K562 (cell line): ENCODE data around the gene ANXA9. TPM values are rescaled to one million over a fixed set of nuclear protein-coding genes. Genes with fewer than 3 reads are reported as not detected.

Experiments used
- C11orf30 ChIP-seq: fragments of 450-650 bp; IDR thresholded peaks from 2 replicates; pipeline ENCODE4 v1.6.1; 2016; ENCODE audit warnings: low read depth, mild to moderate bottlenecking
- CBX3 ChIP-seq, 2 experiments: IDR thresholded peaks; 1 replicate in 1 of 2; 2 replicates in 1 of 2; pipeline ENCODE4 v1.6.1; 2012; ENCODE audit warnings: inconsistent platforms in 2 of 2, low read length in 2 of 2, borderline replicate concordance in 1 of 2, control low read depth in 1 of 2
- ETV6 ChIP-seq, 3 experiments: fragments of 150-350 bp in 1 of 3; sonication (generic) in 1 of 3; formaldehyde crosslinking in 1 of 3; IDR thresholded peaks; 2 replicates each; pipeline versions ENCODE4 v1.6.1 to v1.8.0; 2014 to 2022; ENCODE audit warnings: borderline replicate concordance in 2 of 3, low read depth in 2 of 3, antibody characterized with exemption in 1 of 3, low read length in 1 of 3, mild to moderate bottlenecking in 1 of 3, missing genetic modification reagents in 1 of 3
- HINFP ChIP-seq: fragments of 450-650 bp; conservative IDR thresholded peaks from 2 replicates; pipeline ENCODE4 v1.6.1; 2016; ENCODE audit warnings: missing genetic modification characterization, low read depth, mild to moderate bottlenecking, control low read depth, missing compliant biosample characterization
- ID3 ChIP-seq, 2 experiments: fragments of 250-450 bp in 1 of 2; fragments of 450-650 bp in 1 of 2; sonication (Bioruptor Pico) in 1 of 2; IDR thresholded peaks; 2 replicates each; pipeline versions ENCODE4 v1.6.1 to v1.8.0; 2016 to 2021; ENCODE audit warnings: mild to moderate bottlenecking in 2 of 2, moderate library complexity in 2 of 2, missing compliant biosample characterization in 1 of 2, missing genetic modification characterization in 1 of 2
- ILF3 ChIP-seq: fragments of 450-650 bp; IDR thresholded peaks from 2 replicates; pipeline ENCODE4 v1.6.1; 2018; ENCODE audit warnings: antibody characterized with exemption, mild to moderate bottlenecking, moderate library complexity, borderline replicate concordance
- MEF2A ChIP-seq: IDR thresholded peaks from 2 replicates; pipeline ENCODE4 v1.6.1; 2011; ENCODE audit warnings: low read depth, mild to moderate bottlenecking, low read length, moderate library complexity; ENCODE audit not compliant: control insufficient read depth
- NEUROD1 ChIP-seq: fragments of 150-350 bp; IDR thresholded peaks from 2 replicates; pipeline ENCODE4 v1.6.1; 2014; ENCODE audit warnings: borderline replicate concordance, low read length, low read depth; ENCODE audit not compliant: partially characterized antibody
- NONO ChIP-seq, 2 experiments: fragments of 200-400 bp in 1 of 2; fragments of 450-650 bp in 1 of 2; formaldehyde crosslinking in 1 of 2; IDR thresholded peaks; 2 replicates each; pipeline ENCODE4 v1.6.1; 2017; ENCODE audit warnings: low read depth in 2 of 2, mild to moderate bottlenecking in 2 of 2, moderate library complexity in 2 of 2, low read length in 1 of 2
- NR2F6 ChIP-seq: fragments of 450-650 bp; formaldehyde crosslinking; IDR thresholded peaks from 2 replicates; pipeline ENCODE4 v1.4.0; 2020; ENCODE audit warnings: mild to moderate bottlenecking
- PML ChIP-seq: IDR thresholded peaks from 2 replicates; pipeline ENCODE4 v1.6.1; 2012; ENCODE audit warnings: low read length, inconsistent platforms
- RFX5 ChIP-seq: IDR thresholded peaks from 2 replicates; pipeline ENCODE4 v1.6.1; 2011; ENCODE audit warnings: low read depth, mild to moderate bottlenecking, improper control_type of control experiment, low read length
- SMAD2 ChIP-seq: fragments of 150-350 bp; IDR thresholded peaks from 2 replicates; pipeline ENCODE4 v1.6.1; 2014; ENCODE audit warnings: low read depth, mild to moderate bottlenecking, low read length
- ZC3H8 ChIP-seq: fragments of 450-650 bp; IDR thresholded peaks from 2 replicates; pipeline ENCODE4 v1.6.1; 2017
- ZNF699 ChIP-seq: fragments of 250-450 bp; sonication (Bioruptor Pico); IDR thresholded peaks from 2 replicates; pipeline ENCODE4 v1.8.0; 2021; ENCODE audit warnings: mild to moderate bottlenecking, moderate library complexity; ENCODE audit not compliant: insufficient replicate concordance
- polyA plus RNA-seq, 8 experiments: library from polyadenylated mRNA; depleted of rRNA in 4 of 8; stranded (reverse) in 5 of 8; unstranded in 3 of 8; fragments of >200 nt; fragmentation: Nextera tagmentation in 2 of 8; fragmentation: Illumina TruSeq in 1 of 8; extraction: Ambion mirVana in 2 of 8; extraction: Trizol in 1 of 8; gene quantifications; 2 replicates each; pipeline versions ENCODE4 v1.2.1 to v1.2.3, GENCODE V29; 2011 to 2014; ENCODE audit warnings: inconsistent platforms in 1 of 8, missing spikeins in 1 of 8
- total RNA-seq, 7 experiments: library from RNA; depleted of rRNA in 6 of 7; stranded (reverse); fragments of >200 nt in 6 of 7; fragmentation: Illumina TruSeq in 2 of 7; extraction: Trizol in 2 of 7; gene quantifications; 2 replicates each; pipeline versions ENCODE4 v1.2.1 to v1.2.3, GENCODE V29; 2011 to 2021; ENCODE audit warnings: low replicate concordance in 1 of 7
- TF ChIP-seq, protein P1 (sequence below): fragments of 450-650 bp; IDR thresholded peaks from 2 replicates; pipeline ENCODE4 v1.6.1; 2018; ENCODE audit not compliant: partially characterized antibody
- TF ChIP-seq, protein P2 (sequence below), 3 experiments: IDR thresholded peaks in 2 of 3; conservative IDR thresholded peaks in 1 of 3; 2 replicates each; pipeline ENCODE4 v1.5.1; 2011 to 2012; ENCODE audit warnings: low read length in 3 of 3, mild to moderate bottlenecking in 3 of 3, control low read depth in 2 of 3, improper control_type of control experiment in 1 of 3, inconsistent platforms in 1 of 3, low read depth in 1 of 3, mixed read lengths in 1 of 3, moderate library complexity in 1 of 3; ENCODE audit not compliant: insufficient read depth in 2 of 3

ANXA9 gene
- total and polyA plus RNA-seq, 9 of the 15 experiments (the other 6 are each of a cell fraction or from before 2014, with no cell fraction given): 0.24 to 1.6 (median 0.57) TPM

DNA sequence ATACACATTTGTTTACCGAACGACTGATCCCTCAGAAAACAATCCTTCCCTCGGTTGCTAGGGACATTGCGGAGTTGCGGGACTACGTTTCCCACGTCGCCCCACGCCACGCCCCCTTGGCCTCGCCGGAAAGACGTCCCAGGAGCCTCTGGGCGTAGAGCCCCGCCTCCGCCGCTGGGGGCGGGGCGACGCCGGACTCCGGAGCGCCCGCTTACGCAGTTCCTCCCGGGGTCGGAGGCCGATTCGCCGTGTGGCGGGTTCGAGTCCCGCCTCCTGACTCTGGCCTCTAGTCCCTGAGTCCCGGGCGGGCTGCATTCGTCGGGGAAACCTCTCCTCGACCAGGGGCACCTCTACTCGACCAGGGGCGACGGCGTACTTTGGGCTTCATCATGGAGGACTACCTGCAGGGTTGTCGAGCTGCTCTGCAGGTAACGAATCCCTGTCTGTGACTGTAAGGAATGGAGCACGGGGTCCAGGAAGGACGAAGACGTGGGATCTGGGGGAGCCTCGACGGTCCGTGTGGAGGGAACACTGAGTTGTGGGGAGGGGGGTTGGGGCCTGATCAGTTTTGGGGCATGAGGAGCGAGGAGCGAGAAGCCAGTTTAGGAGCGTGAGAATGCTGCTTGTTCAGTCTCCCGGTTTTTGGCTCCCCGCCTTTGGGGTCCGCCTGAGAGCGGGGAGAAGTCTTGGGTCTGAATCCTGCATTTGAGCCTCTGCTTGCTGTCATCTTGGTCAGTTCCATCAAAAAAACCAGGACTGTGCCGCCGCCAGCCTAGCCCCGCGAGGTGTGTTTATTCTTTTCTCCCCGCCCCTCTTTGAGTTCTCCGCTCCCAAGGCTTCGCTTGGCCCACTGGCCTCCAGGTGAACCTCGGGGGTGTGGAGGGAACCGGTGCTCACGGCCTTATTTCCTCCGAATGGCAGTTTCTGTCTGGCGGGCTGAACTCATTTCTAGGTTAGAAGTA, 26.4 kb downstream of the ANXA9 start, which contains the start of gene PRUNE1 (continued):
- TF ChIP-seq ID3 (CRISPR knock-in tag; IDR thresholded peaks at IDR 0.05) (no peak), ID3 (tag; IDR thresholded peaks at IDR 0.05) (0 out of 2 replicates have a peak, but pooled peaks have one; percentile 61), ZNF699 (no peak), RFX5 (peak; percentile 62; the same call in 1 of the 2 replicates), PML (no peak), ETV6 (IDR thresholded peaks at IDR 0.05; ENCODE audit: borderline replicate concordance in 1 of 2, low read depth in 2 of 2, low read length in 1 of 2) (no peak), ETV6 (CRISPR knock-in tag; IDR thresholded peaks at IDR 0.05; ENCODE audit: borderline replicate concordance) (no peak), C11orf30 (no peak), ILF3 (no peak), NONO (IDR thresholded peaks at IDR 0.05; ENCODE audit: low read depth in 2 of 2, low read length in 1 of 2) (no peak), ZC3H8 (no peak), MEF2A (no peak), CBX3 (IDR thresholded peaks at IDR 0.05; ENCODE audit: borderline replicate concordance in 1 of 2, low read length in 2 of 2) (peak in 1 of 2 experiments; percentile 18; a peak in 1 of 3 replicates), HINFP (tag) (no peak), NR2F6 (no peak), SMAD2 (no peak), NEUROD1 (no peak)
- TF ChIP-seq, protein P1, sequence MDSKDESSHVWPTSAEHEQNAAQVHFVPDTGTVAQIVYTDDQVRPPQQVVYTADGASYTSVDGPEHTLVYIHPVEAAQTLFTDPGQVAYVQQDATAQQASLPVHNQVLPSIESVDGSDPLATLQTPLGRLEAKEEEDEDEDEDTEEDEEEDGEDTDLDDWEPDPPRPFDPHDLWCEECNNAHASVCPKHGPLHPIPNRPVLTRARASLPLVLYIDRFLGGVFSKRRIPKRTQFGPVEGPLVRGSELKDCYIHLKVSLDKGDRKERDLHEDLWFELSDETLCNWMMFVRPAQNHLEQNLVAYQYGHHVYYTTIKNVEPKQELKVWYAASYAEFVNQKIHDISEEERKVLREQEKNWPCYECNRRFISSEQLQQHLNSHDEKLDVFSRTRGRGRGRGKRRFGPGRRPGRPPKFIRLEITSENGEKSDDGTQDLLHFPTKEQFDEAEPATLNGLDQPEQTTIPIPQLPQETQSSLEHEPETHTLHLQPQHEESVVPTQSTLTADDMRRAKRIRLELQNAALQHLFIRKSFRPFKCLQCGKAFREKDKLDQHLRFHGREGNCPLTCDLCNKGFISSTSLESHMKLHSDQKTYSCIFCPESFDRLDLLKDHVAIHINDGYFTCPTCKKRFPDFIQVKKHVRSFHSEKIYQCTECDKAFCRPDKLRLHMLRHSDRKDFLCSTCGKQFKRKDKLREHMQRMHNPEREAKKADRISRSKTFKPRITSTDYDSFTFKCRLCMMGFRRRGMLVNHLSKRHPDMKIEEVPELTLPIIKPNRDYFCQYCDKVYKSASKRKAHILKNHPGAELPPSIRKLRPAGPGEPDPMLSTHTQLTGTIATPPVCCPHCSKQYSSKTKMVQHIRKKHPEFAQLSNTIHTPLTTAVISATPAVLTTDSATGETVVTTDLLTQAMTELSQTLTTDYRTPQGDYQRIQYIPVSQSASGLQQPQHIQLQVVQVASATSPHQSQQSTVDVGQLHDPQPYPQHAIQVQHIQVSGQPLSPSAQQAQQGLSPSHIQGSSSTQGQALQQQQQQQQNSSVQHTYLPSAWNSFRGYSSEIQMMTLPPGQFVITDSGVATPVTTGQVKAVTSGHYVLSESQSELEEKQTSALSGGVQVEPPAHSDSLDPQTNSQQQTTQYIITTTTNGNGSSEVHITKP: peak; percentile 19
- TF ChIP-seq, protein P2, sequence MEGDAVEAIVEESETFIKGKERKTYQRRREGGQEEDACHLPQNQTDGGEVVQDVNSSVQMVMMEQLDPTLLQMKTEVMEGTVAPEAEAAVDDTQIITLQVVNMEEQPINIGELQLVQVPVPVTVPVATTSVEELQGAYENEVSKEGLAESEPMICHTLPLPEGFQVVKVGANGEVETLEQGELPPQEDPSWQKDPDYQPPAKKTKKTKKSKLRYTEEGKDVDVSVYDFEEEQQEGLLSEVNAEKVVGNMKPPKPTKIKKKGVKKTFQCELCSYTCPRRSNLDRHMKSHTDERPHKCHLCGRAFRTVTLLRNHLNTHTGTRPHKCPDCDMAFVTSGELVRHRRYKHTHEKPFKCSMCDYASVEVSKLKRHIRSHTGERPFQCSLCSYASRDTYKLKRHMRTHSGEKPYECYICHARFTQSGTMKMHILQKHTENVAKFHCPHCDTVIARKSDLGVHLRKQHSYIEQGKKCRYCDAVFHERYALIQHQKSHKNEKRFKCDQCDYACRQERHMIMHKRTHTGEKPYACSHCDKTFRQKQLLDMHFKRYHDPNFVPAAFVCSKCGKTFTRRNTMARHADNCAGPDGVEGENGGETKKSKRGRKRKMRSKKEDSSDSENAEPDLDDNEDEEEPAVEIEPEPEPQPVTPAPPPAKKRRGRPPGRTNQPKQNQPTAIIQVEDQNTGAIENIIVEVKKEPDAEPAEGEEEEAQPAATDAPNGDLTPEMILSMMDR (IDR thresholded peaks at IDR 0.05 in 2 of 3, conservative IDR thresholded peaks at IDR 0.05 in 1 of 3; ENCODE audit: insufficient read depth in 2 of 3, low read depth in 1 of 3, low read length in 3 of 3): no peak
